NT2/D1 (cell line): ENCODE measurements around the gene GABARAPL1.
"Not testable (repeated sequence)": the region's sequence is repeated elsewhere in the genome, so short reads cannot be mapped to it uniquely, and the experiment has no call there.

Experiments used
- DNase-seq: peaks from one replicate; pipeline ENCODE4 v3.0.0-alpha.2; 2011; ENCODE audit warnings: low read depth, low spot score
- H3K27me3 ChIP-seq: 2 replicates; pipeline ENCODE4 v1.6.0; 2011; ENCODE audit warnings: mild to moderate bottlenecking; ENCODE audit not compliant: insufficient read length, insufficient read depth
- H3K36me3 ChIP-seq: 2 replicates; pipeline ENCODE4 v1.6.1; 2011; ENCODE audit warnings: mild to moderate bottlenecking, low read length, mixed read lengths; ENCODE audit not compliant: insufficient read depth, insufficient read length
- H3K4me1 ChIP-seq: 2 replicates; pipeline ENCODE4 v1.5.1; 2011; ENCODE audit not compliant: insufficient read depth, insufficient read length
- H3K4me3 ChIP-seq: 2 replicates; pipeline ENCODE4 v1.5.1; 2011; ENCODE audit warnings: low read depth; ENCODE audit not compliant: insufficient read length
- H3K9ac ChIP-seq: 2 replicates; pipeline ENCODE4 v1.6.0; 2011; ENCODE audit warnings: low read depth; ENCODE audit not compliant: insufficient read length
- H3K9me3 ChIP-seq: 2 replicates; pipeline ENCODE4 v1.5.1; 2011; ENCODE audit warnings: mild to moderate bottlenecking, low read length; ENCODE audit not compliant: insufficient read depth
- SUZ12 ChIP-seq: IDR thresholded peaks from 2 replicates; pipeline ENCODE4 v1.6.1; 2011; ENCODE audit not compliant: insufficient read length, insufficient read depth; ENCODE audit errors: extremely low read depth
- YY1 ChIP-seq: IDR thresholded peaks from 2 replicates; pipeline ENCODE4 v1.6.1; 2011; ENCODE audit not compliant: insufficient read length, insufficient read depth
- ZNF274 ChIP-seq: IDR thresholded peaks from 2 replicates; pipeline ENCODE4 v1.6.1; 2011; ENCODE audit warnings: mild to moderate bottlenecking, low read depth, low read length

The GABARAPL1 gene

GRCh38 chr12:10197879-10198278 lies 14.8 kb upstream of the GABARAPL1 start:
- Histone ChIP-seq H3K9me3 (no peaks in the 10 kb centered on the region), H3K4me1 (no peaks in the 10 kb centered on the region), H3K9ac (no peak overlapping the region), H3K36me3 (no peaks in the 10 kb centered on the region), H3K27me3 (no peaks in the 10 kb centered on the region), H3K4me3 (no peak overlapping the region)
- no peak for DNase-seq
- TF ChIP-seq YY1 (no peak), ZNF274 (no peak), SUZ12 (no peak)

GRCh38 chr12:10204495-10204894 lies 8.2 kb upstream of the GABARAPL1 start:
- not testable (repeated sequence) for H3K9ac ChIP-seq, H3K9me3 ChIP-seq, H3K27me3 ChIP-seq, H3K4me3 ChIP-seq, H3K4me1 ChIP-seq, DNase-seq, H3K36me3 ChIP-seq

GRCh38 chr12:10205220-10205807 lies 7.4 kb upstream of the GABARAPL1 start:
- no peak for DNase-seq
- TF ChIP-seq SUZ12 (no peak), YY1 (no peak), ZNF274 (no peak)
- Histone ChIP-seq H3K4me1 (peaks cover 2% of the 10 kb centered on the region), H3K27me3 (no peaks in the 10 kb centered on the region), H3K9ac (no peak overlapping the region), H3K4me3 (no peak overlapping the region), H3K9me3 (no peaks in the 10 kb centered on the region), H3K36me3 (no peaks in the 10 kb centered on the region)

- no peak overlapping the region for H3K4me3 ChIP-seq
- TF ChIP-seq ZNF274, result no peak
- TF ChIP-seq YY1, result no peak
- TF ChIP-seq SUZ12, result no peak
- DNase-seq, result no peak
These were observed 5.5 kb upstream of the GABARAPL1 start for GRCh38 chr12:10207136-10207535.

GRCh38 chr12:10210225-10210624 lies 2.5 kb upstream of the GABARAPL1 start:
- Histone ChIP-seq H3K4me3 (no peak overlapping the region), H3K9me3 (no peaks in the 10 kb centered on the region), H3K4me1 (no peaks in the 10 kb centered on the region), H3K9ac (no peak overlapping the region), H3K27me3 (no peaks in the 10 kb centered on the region), H3K36me3 (no peaks in the 10 kb centered on the region)
- no peak for DNase-seq
- TF ChIP-seq ZNF274, result no peak
- TF ChIP-seq SUZ12, result no peak

More at GRCh38 chr12:10207136-10207535, 5.5 kb upstream of the GABARAPL1 start:
- Histone ChIP-seq H3K9me3 (no peaks in the 10 kb centered on the region), H3K9ac (no peak overlapping the region), H3K36me3 (no peaks in the 10 kb centered on the region), H3K27me3 (no peaks in the 10 kb centered on the region), H3K4me1 (peaks cover 2% of the 10 kb centered on the region)

GRCh38 chr12:10211101-10211939 lies 1.4 kb upstream of the GABARAPL1 start:
- H3K27me3 ChIP-seq, result no peaks in the 10 kb centered on the region
- no peaks in the 10 kb centered on the region for H3K9me3 ChIP-seq
- no peak for DNase-seq
- peaks cover 6% of the 10 kb centered on the region for H3K36me3 ChIP-seq
- H3K4me3 ChIP-seq, result no peak overlapping the region
- TF ChIP-seq SUZ12, result no peak
- no peak for TF ChIP-seq YY1
- TF ChIP-seq ZNF274, result no peak
- H3K4me1 ChIP-seq, result no peaks in the 10 kb centered on the region
- H3K9ac ChIP-seq, result no peak overlapping the region

- H3K27me3 ChIP-seq, result no peaks in the 10 kb centered on the region
- peaks cover 12% of the 10 kb centered on the region for H3K36me3 ChIP-seq
- no peak for TF ChIP-seq ZNF274
- no peak for TF ChIP-seq YY1
- no peak for TF ChIP-seq SUZ12
- no peaks in the 10 kb centered on the region for H3K4me1 ChIP-seq
- peak overlapping the region; percentile 75 for H3K4me3 ChIP-seq
- DNase-seq, result peak; percentile 98
- no peaks in the 10 kb centered on the region for H3K9me3 ChIP-seq
- H3K9ac ChIP-seq, result peak overlapping the region; percentile 78
These were observed 538 bp upstream of the GABARAPL1 start for GRCh38 chr12:10211940-10212738.
